Heart left ventricle (tissue), 16 donors: ENCODE measurements around the gene SYMPK. TPM values are rescaled to one million over a fixed set of nuclear protein-coding genes. Genes with fewer than 3 reads are reported as not detected.
A peak's percentile ranks its signal among the peaks of the same experiment; 100 is the strongest.

Experiments used
- ATAC-seq, 4 donors: fragments of 200-7000 bp; cut with Tn5 transposase; one replicate each; pipeline ENCODE4 v1.9.1; 2020 to 2022; ENCODE audit warnings: moderate library complexity in 4 of 4, mild to moderate bottlenecking in 3 of 4, moderate number of reproducible peaks in 1 of 4
- DNase-seq, 5 donors: peaks; one replicate each; pipeline ENCODE4 v3.0.0-alpha.2; 2020
- H3K27ac ChIP-seq, 12 donors: fragments of 200-600 bp; sonication (generic) in 4 of 12; one replicate each; pipeline versions ENCODE4 v1.5.0 to v1.8.0; 2016 to 2022; ENCODE audit warnings: mild to moderate bottlenecking in 2 of 12
- H3K27me3 ChIP-seq, 9 donors: fragments of 200-600 bp; sonication (generic) in 2 of 9; one replicate each; pipeline versions ENCODE4 v1.5.1 to v1.8.0; 2016 to 2022; ENCODE audit warnings: mild to moderate bottlenecking in 3 of 9
- H3K36me3 ChIP-seq, 9 donors: fragments of 200-600 bp; sonication (generic) in 2 of 9; one replicate each; pipeline versions ENCODE4 v1.5.0 to v1.8.0; 2018 to 2022; ENCODE audit warnings: mild to moderate bottlenecking in 2 of 9
- H3K4me1 ChIP-seq, 12 donors: fragments of 200-600 bp; sonication (generic) in 4 of 12; one replicate each; pipeline versions ENCODE4 v1.5.0 to v1.8.0; 2016 to 2022; ENCODE audit warnings: mild to moderate bottlenecking in 3 of 12
- H3K4me3 ChIP-seq, 12 donors: fragments of 200-600 bp; sonication (generic) in 4 of 12; one replicate each; pipeline versions ENCODE4 v1.5.0 to v1.8.0; 2017 to 2022; ENCODE audit warnings: mild to moderate bottlenecking in 9 of 12, moderate library complexity in 4 of 12
- H3K9me3 ChIP-seq, 12 donors: fragments of 200-600 bp; sonication (generic) in 4 of 12; one replicate each; pipeline versions ENCODE4 v1.5.0 to v1.8.0; 2016 to 2022; ENCODE audit warnings: mild to moderate bottlenecking in 1 of 12
- POLR2A ChIP-seq, 2 donors: fragments of 450-650 bp; IDR thresholded peaks; one replicate each; pipeline ENCODE4 v1.6.1; 2017; ENCODE audit warnings: antibody characterized with exemption in 2 of 2, mild to moderate bottlenecking in 2 of 2, moderate library complexity in 2 of 2
- WGBS, 4 donors: extraction: QIAGEN DNeasy Blood & Tissue Kit in 2 of 4; methylation state at CpG; one replicate each; pipeline versions ENCODE4 v1.1.5 to v1.1.7; 2013 to 2018; 5-methylcytosine and 5-hydroxymethylcytosine counted together
- intact Hi-C, 10 donors: fragments of 100-400 bp; cut with DNase I; formaldehyde crosslinking; loops; one replicate each; pipeline versions ENCODE4 v1.11.1 to v1.14.2; 2022
- polyA plus RNA-seq, 2 donors: library from polyadenylated mRNA; stranded (reverse); fragments of 200-250 nt; gene quantifications; one replicate each; pipeline ENCODE4 v1.2.3, GENCODE V29; 2013
- total RNA-seq, 9 donors: library from RNA; depleted of rRNA in 2 of 9; stranded (reverse); fragments of >200 nt in 2 of 9; fragmentation: NEBNext Ultra II Directional in 3 of 9; extraction: Animal tissue kit (Norgen Biotek cat#: 25700) in 3 of 9; gene quantifications; one replicate each; pipeline versions ENCODE4 v1.1.0 to v1.2.4, GENCODE V29; 2016 to 2023
- TF ChIP-seq, protein P1 (sequence below), 12 donors: fragments of 200-600 bp; sonication (generic) in 4 of 12; IDR thresholded peaks; one replicate each; pipeline versions ENCODE4 v1.5.0 to v1.8.0; 2018 to 2022; ENCODE audit warnings: antibody characterized with exemption in 12 of 12, mild to moderate bottlenecking in 5 of 12
- donor health status: ischemic (EF 13 %, LVEDD 7.1; RV severe dilation, severe dysfunction).
- donor health status: healthy with polysubstance abuse.
- donor health status: DM: no; HTN: yes; CAD: no.
- donor health status: DM: no; HTN: no; CAD: no.
- donor health status: ischemic (EF 25% LVEDD 6.9; RV normal size, moderate dysfunction).
- donor health status: ischemic (EF 25% LVEDD 5.7; RV mildly dilated, moderate dysfunction).
- donor health status: healthy.
- donor health status: DM: yes; HTN: yes; CAD: no.
- donor health status: ischemic (EF 35%, LVEDD 5.7; RV mildly dilated, moderate dysfunction).
- donor health status: nonischemic (EF 11% LVEDD 7.7; RV severe dilation, severe dysfunction).
- donor health status: DM: yes; HTN: yes; CAD: no.
- donor health status: PGD.
- donor health status: ischemic (EF 29% LVEDD 5.4; RV normal size, mild dysfunction).
- donor health status: nonischemic (EF 23%, LVEDD 6.1; RV moderate dilation, normal function).

Gene SYMPK
- total and polyA plus RNA-seq, 11 donors = 21.9 to 47.7 (median 34.3) TPM

DNA sequence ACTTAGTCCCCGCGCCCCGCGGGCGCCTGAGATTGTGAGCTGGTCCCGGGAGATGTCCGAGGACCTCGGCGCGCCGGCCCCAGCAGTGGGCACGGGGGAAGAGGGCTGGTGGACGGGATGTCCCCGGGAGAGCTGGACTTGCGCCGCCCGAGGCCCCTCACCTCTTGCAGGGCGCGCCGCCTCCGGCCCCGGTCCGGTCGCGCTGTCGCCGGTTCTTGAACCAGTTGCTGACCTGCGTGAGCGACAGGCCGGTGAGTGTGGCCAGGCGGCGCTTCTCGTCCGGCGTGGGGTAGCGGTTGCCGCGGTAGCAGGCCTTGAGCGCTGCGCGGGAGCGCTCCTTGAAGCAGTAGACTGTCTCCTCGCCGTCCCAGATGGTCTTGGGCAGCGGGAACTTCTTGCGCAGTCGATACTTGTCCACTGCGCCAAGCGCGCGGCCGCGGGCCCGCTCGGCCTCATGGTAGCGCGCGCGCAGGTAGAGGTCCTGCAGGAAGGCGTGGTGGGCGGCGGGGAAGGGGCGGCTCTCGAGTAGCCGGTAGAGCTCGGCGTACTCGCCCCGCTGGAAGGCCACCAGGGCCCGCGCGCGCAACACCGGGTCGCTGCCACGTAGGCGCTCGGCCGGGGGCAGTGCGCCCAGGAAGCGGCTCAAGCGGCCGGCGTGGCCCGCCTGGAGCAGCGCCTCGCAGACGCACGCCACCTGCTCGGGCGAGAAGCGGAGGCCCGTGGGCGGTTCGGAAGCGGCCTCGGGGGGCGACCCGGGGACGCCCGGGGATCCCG lies 94.9 kb downstream of the SYMPK start:
- peaks cover 10 to 71% (median 48%) of the 10 kb centered on the region in 12 donors for H3K4me1 ChIP-seq
- 0 to 1% (median 1%) methylated on average over 30 to 102 of the region's 102 CpGs for WGBS, 4 donors
- peaks cover 0 to 22% (median 3%) of the 10 kb centered on the region in 9 donors for H3K36me3 ChIP-seq
- TF ChIP-seq POLR2A (IDR thresholded peaks at IDR 0.05) = no peak
- TF ChIP-seq, protein P1, sequence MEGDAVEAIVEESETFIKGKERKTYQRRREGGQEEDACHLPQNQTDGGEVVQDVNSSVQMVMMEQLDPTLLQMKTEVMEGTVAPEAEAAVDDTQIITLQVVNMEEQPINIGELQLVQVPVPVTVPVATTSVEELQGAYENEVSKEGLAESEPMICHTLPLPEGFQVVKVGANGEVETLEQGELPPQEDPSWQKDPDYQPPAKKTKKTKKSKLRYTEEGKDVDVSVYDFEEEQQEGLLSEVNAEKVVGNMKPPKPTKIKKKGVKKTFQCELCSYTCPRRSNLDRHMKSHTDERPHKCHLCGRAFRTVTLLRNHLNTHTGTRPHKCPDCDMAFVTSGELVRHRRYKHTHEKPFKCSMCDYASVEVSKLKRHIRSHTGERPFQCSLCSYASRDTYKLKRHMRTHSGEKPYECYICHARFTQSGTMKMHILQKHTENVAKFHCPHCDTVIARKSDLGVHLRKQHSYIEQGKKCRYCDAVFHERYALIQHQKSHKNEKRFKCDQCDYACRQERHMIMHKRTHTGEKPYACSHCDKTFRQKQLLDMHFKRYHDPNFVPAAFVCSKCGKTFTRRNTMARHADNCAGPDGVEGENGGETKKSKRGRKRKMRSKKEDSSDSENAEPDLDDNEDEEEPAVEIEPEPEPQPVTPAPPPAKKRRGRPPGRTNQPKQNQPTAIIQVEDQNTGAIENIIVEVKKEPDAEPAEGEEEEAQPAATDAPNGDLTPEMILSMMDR (IDR thresholded peaks at IDR 0.05) = no peak
- H3K27ac ChIP-seq = peak overlapping the region; percentile 86 to 99 (median 97)
- ATAC-seq (peak in 2 of 4 donors; percentile 0), DNase-seq (peak; percentile 70 to 86 (median 74))
- intact Hi-C loops = loop anchor here in 9 of 10 donors (1.0 to 10.0 kb wide), 10 partner anchors 36 to 363 kb away; partner anchors contain the start of genes FBXO46 (in 7 of the 9), MEIOSIN (in 6 of the 9), QPCTL (in 3 of the 9) and POLR1G (in 1 of the 9)
- no peaks in the 10 kb centered on the region for H3K9me3 ChIP-seq
- H3K27me3 ChIP-seq = peaks cover 0 to 52% (median 0%) of the 10 kb centered on the region in 9 donors
- peak overlapping the region; percentile 72 to 93 (median 82) for H3K4me3 ChIP-seq

DNA sequence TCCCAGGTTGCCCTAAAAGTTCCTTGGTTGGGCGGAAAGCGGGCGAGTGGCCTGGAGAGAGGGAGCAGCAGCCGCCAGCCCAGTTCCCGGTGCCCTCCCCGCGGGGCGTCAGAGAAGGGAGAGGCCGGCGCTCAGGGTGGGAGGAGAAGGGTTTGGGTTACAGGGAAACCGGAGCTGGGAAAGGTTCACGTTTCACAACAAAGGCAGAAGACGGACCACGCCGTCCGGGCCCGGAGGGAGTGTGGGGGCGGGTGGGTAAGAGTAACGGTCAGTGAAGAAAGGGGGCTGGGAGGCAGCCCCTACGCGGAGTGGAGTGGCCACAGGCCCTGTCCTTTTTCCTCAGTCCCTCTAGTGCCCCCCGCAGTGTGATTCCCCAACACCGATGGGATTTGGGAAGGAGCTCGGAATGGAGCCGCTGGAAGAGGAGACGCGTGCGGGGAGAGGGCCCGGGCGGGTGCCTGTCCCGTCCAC lies 95.5 kb downstream of the SYMPK start:
- DNase-seq (peak; percentile 85 to 87 (median 86)), ATAC-seq (peak in 3 of 4 donors; percentile 0 to 10 (median 5))
- Histone ChIP-seq H3K4me1 (peaks cover 10 to 67% (median 48%) of the 10 kb centered on the region in 12 donors), H3K27me3 (peaks cover 0 to 51% (median 0%) of the 10 kb centered on the region in 9 donors), H3K27ac (peak overlapping the region; percentile 86 to 99 (median 97)), H3K4me3 (peak overlapping the region; percentile 72 to 93 (median 82)), H3K36me3 (peaks cover 0 to 18% (median 0%) of the 10 kb centered on the region in 9 donors), H3K9me3 (no peaks in the 10 kb centered on the region)
- intact Hi-C loops = loop anchor here in 7 of 10 donors (1.0 to 10.0 kb wide), 6 partner anchors 35 to 363 kb away; partner anchors contain the start of genes FBXO46 (in 6 of the 7), MEIOSIN (in 6 of the 7), QPCTL (in 2 of the 7) and POLR1G (in 1 of the 7)
- TF ChIP-seq, protein P1 (IDR thresholded peaks at IDR 0.05) = no peak
- TF ChIP-seq POLR2A (IDR thresholded peaks at IDR 0.05) = peak; percentile 35 to 78
- WGBS, 4 donors = 2 to 6% (median 4%) methylated on average over 20 to 31 of the region's 31 CpGs

DNA sequence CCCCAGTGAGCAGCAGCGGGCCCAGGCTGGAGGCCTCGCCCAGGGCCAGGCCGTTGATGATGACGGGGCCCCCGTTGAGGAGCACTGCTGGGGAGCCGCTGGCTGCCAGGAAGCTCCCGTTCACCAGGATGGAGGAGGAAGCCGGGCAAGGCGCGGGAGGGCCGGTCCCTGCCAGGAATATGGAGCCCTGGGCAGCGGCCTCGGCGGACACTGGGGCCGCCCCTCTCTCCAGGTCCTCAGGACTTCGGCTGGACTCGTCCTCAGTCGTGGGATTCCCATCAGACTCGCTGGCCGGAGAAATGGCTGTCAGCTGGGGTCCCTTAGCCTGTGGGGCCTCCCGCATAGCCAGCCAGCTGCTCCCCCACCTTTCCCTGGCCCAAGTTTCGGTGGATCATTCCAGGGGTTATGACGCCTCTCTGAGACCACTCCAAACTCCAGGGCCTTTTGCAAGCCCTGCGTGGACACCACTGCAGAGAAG lies 96.0 kb downstream of the SYMPK start:
- TF ChIP-seq POLR2A (IDR thresholded peaks at IDR 0.05) = no peak
- TF ChIP-seq, protein P1 (IDR thresholded peaks at IDR 0.05) = no peak
- Histone ChIP-seq H3K27ac (peak overlapping the region; percentile 86 to 99 (median 97)), H3K36me3 (peaks cover 0 to 15% (median 0%) of the 10 kb centered on the region in 9 donors), H3K4me3 (peak overlapping the region; percentile 72 to 93 (median 82)), H3K27me3 (peaks cover 0 to 50% (median 0%) of the 10 kb centered on the region in 9 donors), H3K4me1 (peaks cover 10 to 67% (median 48%) of the 10 kb centered on the region in 12 donors), H3K9me3 (no peaks in the 10 kb centered on the region)
- DNase-seq (peak in 3 of 5 donors; percentile 61 to 69 (median 64)), ATAC-seq (no peak)
- intact Hi-C loops = loop anchor here in 7 of 10 donors (1.0 to 10.0 kb wide), 6 partner anchors 35 to 362 kb away; partner anchors contain the start of genes FBXO46 (in 6 of the 7), MEIOSIN (in 6 of the 7), QPCTL (in 2 of the 7) and POLR1G (in 1 of the 7)
- WGBS, 4 donors = 8 to 20% (median 11%) methylated on average over 9 to 24 of the region's 24 CpGs
